Measurements from ENCODE around the gene CDK6.

DNA sequence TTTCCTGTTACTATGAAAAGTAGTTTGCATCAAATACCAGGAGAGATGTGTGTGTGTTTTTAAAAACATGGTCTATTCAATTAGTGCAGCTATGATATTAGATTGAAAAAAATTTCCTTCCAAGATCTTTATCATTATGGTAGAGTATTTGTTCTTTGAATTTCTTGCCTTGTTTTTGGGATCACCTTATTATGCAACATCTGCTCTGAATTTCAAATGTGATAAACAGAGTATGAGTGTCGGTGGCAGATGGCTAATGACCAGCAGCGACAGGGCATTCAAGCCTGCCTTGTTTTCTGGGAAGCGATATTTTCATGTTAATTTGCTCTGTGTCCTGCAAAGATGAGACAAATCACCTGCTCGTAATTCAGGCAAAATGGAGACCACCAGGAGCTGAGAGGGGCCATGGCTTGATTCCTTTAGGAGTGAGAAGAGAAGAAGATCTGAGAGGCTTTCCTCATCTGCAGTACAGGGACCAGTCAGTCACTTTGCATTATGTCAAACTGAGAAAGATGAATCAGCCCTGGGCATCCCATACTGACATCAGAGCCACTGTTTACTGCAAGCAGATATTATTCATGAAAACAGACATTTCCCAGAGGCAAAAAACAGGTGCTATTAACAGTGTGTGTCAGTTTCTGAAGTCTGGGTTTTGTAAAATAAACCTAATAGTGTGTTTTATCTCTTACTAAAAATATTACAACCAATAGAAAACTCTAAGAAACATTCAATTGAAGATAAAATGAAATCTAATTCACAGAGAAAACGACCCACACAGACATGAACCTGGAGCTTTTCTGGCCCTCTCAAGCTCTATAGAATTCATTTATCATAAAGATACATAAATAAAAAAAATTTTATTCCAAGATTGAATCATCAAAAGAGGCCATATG lies 67.6 kb downstream of the CDK6 start:
- TF ChIP-seq, protein P1, sequence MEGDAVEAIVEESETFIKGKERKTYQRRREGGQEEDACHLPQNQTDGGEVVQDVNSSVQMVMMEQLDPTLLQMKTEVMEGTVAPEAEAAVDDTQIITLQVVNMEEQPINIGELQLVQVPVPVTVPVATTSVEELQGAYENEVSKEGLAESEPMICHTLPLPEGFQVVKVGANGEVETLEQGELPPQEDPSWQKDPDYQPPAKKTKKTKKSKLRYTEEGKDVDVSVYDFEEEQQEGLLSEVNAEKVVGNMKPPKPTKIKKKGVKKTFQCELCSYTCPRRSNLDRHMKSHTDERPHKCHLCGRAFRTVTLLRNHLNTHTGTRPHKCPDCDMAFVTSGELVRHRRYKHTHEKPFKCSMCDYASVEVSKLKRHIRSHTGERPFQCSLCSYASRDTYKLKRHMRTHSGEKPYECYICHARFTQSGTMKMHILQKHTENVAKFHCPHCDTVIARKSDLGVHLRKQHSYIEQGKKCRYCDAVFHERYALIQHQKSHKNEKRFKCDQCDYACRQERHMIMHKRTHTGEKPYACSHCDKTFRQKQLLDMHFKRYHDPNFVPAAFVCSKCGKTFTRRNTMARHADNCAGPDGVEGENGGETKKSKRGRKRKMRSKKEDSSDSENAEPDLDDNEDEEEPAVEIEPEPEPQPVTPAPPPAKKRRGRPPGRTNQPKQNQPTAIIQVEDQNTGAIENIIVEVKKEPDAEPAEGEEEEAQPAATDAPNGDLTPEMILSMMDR (IDR thresholded peaks at IDR 0.05; ENCODE audit: low read depth, low read length) = no peak
- no peak for TF ChIP-seq EZH2phosphoT487 (IDR thresholded peaks at IDR 0.05; ENCODE audit: low read depth)

Data from OCI-LY3 (cell line).